HG03097 (cell line): ENCODE data around the gene ITGB6.
"Not testable (repeated sequence)": the region's sequence is repeated elsewhere in the genome, so short reads cannot be mapped to it uniquely, and the experiment has no call there.

Source experiments
- ATAC-seq: cut with Tn5 transposase; IDR thresholded peaks from one replicate; pipeline ENCODE4 v1.9.1; 2021; ENCODE audit not compliant: unreplicated experiment, low FRiP score

ITGB6 gene

GRCh38 chr2:160194351-160194750 is 5.7 kb downstream of the ITGB6 start:
- no peak for ATAC-seq

DNA sequence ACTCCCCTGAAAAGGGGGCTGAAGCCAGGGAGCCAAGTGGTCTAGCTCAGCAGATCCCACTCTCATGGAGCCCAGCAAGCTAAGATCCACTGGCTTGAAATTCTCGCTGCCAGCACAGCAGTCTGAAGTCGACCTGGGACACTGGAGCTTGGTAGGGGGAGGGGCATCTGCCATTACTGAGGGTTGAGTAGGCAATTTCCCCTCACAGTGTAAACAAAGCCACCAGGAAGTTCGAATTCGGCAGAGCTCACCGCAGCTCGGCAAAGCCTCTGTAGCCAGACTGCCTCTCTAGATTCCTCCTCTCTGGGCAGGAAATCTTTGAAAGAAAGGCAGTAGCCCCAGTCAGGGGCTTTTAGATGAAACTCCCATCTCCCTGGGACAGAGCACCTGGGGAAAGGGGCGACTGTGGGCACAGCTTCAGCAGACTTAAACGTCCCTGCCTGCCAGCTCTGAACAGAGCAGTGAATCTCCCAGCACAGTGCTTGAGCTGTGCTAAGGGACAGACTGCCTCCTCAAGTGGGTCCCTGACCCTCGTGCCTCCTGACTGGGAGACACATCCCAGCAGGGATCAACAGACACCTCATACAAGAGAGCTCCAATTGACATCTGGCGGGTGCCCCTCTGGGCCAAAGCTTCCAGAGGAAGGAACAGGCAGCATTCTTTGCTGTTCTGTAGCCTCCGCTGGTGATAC is 18.8 kb downstream of the ITGB6 start:
- not testable (repeated sequence) for ATAC-seq

DNA sequence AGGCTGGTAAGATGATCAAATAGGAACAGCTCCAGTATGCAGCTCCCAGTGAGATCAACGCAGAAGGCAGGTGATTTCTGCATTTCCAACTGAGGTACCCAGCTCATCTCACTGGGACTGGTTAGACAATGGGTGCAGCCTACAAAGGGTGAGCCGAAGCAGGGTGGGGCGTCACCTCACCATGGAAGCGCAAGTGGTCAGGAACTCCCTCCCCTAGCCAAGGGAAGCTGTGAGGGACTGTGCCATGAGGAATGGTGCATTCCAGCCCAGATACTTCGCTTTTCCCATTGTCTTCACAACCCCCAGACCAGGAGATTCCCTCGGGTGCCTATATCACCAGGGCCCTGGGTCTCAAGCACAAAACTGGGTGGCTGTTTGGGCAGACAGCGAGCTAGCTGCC is 19.4 kb downstream of the ITGB6 start:
- not testable (repeated sequence) for ATAC-seq

DNA sequence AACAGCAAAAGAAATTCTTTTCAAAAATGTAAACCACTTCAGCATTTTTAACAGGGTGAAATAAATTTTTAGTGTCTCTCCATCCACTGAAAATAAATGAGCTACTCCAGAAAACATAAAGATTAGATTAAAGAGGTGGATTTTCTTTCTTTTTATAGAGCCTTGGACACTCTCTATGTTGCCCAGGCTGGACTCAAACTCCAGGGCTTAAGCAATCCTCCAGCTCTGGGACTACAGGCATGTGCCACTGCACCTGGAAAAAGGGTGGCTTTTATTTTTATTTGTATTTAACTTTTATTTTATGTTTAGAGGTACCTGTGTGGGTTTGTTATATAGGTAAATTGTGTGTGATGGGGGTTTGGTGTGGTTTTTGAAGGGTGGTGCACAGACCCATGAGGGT is 19.9 kb downstream of the ITGB6 start:
- ATAC-seq: no peak

DNA sequence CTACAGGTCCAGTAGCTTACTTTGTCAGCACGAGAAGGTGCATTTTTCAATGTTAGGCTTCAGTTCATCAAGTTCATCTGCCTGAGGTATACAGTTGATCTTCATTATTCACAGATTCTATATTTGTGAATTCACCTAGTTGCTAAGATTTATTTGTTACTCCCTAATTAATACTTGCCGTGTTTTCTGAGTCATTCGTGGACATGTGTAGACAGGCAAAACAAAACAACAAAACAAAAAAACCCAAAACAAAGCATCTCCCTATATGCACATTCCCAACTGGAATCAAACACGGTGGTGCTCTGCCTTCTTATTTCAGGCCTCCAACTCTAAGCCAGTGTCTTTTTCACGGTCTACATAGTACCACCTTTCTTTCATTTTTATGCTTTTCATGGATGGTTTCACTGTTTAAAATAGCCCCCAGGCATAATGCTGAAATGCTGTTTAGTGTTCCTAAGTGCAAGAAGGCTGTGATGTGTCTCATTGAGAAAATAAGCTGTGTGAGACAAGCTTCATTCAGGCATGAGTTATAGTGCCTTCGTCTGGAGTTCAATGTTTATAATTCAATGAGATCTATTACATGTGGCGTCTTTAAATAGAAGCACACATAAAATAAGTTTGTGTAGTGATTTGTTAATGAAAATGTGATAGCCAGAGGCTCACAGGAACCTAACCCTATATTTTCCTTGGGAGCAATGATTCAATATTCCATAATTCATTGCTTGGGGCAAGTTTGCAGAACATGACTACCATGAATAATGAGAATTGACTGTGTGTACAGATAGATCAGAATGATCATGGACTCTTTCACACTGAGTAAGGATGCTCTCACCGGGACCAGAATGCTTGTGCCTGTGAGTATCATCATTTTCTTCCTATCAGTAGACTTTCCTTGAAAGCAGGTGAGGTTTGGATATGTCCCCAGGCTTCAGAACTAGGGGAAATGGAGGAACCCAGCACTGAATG is 24.6 kb downstream of the ITGB6 start:
- no peak for ATAC-seq

GRCh38 chr2:160174322-160174721 is 25.8 kb downstream of the ITGB6 start:
- no peak for ATAC-seq

- no peak for ATAC-seq
These were observed 30.1 kb downstream of the ITGB6 start for GRCh38 chr2:160169988-160170387.

GRCh38 chr2:160169471-160169870 is 30.6 kb downstream of the ITGB6 start:
- no peak for ATAC-seq

GRCh38 chr2:160168878-160169277 is 31.2 kb downstream of the ITGB6 start:
- ATAC-seq: no peak

DNA sequence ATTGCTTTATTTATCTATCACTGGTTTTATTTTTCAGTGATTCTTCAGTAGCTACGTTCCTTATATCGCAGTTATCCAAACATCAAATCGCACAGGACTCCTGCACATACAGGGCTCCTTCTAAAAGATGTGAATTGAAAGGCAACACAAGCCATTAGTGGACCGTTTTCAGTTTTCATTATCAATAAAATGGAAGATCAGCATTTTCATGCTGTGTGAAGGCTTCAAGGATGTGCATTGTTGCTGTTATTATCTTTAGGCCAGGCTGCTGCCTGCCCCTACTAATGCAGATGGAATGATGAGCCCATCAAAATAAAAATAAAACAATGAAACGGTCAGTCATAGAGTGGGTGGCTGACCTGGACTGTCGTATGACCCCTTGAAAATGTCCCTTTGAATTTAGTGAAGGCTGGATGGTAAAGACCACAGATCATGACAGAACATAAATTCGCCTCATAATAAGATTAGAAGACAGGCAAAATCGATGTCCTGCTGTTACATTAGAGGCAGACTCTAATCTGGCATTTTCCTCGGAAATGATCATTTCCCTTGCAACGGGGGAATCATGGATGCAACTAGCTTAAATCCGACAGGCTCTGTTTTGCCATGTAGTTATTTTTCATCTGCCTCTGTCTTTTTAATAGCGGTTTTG is 32.9 kb downstream of the ITGB6 start:
- ATAC-seq: no peak

- ATAC-seq: no peak
These were observed 34.1 kb downstream of the ITGB6 start for GRCh38 chr2:160165996-160166395.

DNA sequence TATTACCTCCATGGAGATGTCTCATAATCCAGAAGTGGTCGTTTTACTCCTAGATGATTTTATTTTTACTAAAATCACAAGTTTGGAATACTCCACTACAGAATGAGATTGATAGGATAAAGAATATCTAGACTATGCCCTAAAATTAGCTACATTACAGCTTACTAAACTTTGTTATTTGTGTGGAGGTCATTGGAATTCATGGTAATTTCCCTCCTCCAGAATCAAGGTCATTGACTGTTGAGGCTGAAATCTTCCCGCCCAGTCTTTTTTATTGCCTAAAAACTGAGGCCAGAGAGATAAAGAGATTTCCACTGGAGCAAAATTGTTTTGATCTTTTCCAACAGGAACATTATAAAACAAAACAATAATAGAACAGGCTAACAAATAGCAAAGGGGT is 35.0 kb downstream of the ITGB6 start:
- ATAC-seq: no peak

DNA sequence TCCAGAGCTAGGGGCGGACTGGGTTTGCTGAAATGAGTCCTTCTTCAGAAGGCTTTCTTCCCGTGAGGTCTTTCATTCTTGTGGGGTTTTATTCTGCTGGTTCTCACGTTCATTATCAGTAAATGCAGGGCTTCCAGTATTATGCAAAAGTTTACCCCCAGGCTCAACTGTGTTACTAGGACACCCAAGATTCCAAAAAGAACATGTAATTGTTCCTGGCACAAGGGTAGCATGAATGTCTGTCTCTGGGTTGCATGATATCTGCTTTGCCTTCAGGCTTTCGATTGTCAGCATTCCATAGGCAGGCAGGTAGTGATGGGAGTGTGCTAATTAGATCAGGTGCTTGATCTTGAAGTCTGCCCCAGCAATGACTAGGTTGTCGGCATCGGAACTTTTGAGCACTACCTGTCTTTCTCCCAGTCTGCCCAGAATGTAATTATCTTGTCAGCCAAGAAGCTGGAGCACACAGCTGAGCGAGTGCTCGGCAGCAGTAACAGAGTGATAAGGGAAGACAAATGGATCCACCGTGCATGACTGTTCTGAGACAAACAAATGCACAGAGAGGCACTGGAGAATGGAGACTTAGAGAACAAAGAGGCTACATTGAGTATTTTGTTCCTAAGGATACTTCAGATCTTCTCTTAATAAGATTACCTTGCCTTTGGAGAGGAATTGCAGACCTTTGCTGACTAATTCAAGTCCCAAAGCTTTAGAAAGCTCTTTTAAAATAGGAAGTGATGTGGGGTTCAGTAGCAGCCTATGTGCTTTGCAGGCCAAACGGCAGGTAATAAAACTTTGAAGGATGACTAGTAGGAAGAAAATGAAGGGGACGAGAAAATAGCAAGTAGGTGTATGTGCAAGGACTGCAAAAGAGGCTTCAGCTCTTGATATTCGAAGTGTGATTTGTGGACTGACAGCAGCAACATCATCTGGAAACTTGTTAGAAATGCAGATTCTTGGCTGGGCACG is 41.9 kb downstream of the ITGB6 start:
- ATAC-seq: no peak

- ATAC-seq: no peak
These were observed 43.4 kb downstream of the ITGB6 start for GRCh38 chr2:160156665-160157064.

DNA sequence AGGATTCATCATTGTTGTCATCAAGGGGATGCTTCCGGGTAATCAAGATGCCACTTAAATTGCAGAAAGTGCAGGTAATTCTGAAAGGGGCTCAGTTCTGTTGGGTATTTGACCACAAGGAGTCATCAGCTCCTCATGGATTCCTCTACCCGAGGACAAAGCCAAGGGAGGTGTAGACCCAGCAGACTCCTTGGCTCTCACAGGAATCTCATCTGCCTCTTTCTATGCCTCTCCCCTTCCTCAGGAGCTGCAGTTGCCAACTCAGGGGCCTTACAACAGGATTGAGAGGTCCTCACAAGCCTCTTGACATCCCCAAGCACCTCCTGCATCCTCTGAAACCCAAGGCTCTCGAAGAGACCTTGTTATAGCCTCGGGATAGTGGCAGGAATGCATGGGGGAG is 44.0 kb downstream of the ITGB6 start:
- ATAC-seq: no peak

GRCh38 chr2:160148419-160148818 is 51.7 kb downstream of the ITGB6 start:
- ATAC-seq: not testable (repeated sequence)

DNA sequence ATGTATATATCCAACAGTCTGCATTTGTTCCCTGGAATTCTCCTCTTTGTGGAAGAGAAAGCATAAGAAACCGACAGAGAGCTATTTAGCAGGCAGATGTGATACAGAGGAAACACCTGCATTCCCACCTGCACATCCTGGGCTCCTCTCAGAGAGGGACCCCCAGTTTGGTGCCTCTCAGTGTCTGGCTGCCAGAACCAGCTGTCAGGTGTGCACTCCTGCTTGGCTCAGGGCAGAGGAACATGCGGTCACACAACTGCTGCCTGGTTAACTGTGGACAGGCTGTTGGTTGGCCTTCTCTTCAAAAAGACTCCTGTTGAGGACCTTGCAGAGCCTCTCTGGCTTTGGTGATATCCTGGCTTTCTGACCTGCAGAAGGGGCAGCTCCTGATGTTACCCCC is 54.6 kb downstream of the ITGB6 start:
- no peak for ATAC-seq

DNA sequence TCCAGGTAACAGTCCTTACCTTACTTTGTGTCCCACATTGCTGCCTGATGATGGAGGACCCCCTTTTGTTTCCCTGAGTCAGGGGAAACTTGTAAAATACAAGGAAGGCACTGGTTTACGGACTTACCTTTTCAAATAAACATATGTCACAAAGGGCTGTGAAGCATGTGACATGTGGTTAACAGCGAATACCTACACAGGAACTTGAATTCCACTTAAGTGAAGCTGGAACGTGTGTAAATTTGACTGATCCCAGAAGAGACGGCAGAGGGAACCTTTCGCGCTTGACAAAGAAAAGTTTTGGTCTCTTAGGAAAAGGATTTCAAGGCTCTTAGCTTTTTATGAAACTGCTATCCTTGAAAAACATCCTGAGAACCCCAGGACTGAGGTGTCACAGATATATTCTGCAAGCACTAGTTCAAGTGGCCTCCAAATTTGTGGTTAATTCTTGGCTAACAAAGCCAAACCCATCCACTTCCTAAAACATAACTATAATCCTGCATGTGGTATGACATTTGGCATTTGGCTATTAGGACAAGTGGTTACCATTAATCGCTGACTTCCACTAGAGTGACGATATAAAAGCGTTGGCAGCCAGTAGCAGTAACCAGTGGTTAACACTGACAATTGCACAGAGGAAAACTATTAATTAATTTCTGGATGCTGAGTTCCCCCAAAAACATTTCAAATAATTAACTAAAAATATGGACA is 55.6 kb downstream of the ITGB6 start:
- ATAC-seq: no peak

- no peak for ATAC-seq
These were observed 57.6 kb downstream of the ITGB6 start for GRCh38 chr2:160142472-160142871.

DNA sequence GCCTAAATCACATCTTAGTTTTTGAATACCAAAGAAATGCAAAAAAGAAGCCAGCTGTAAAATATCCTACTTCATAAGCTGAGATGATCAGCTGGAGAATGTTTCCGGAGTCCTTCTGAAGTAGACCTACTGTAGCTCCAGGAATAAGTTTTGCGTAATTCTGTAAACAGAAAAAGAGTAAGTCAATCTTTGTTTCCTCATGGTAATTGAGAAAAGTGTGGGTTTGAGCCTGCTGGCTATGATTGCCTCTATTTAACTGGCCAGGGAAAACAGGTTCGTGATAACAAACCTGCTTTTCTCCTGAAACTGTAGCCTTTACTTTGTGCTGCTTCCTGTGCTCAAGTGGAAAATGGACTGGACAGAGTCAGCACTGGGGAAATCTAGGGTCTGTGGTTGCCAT is 58.2 kb downstream of the ITGB6 start:
- no peak for ATAC-seq
